Measurements from ENCODE around the gene RAB4A.

DNA sequence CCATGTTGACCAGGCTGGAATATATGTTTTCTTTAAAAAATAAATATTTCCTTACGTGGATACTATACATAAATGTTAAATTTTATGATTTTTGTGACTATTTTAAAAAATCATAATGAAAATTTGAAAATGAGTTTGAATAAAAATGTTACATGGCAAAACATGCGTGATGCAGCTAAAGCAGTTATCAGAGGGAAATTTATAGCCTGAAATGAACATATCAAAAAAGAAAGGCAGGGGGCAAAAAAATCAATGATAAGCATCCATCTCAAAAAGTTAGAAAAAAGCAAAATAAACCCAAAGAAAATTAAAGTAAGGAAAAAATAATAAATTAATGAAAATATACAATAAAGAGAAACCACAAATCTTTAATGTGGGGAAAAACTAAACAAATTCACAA lies 63.4 kb downstream of the RAB4A start:
- TF ChIP-seq YY1 (IDR thresholded peaks at IDR 0.05; ENCODE audit: low read depth, low read length) (no peak), TAF1 (IDR thresholded peaks at IDR 0.05; ENCODE audit: low read depth, low read length) (no peak), NRF1 (IDR thresholded peaks at IDR 0.05; ENCODE audit: low read depth, low read length) (no peak), CBX8 (IDR thresholded peaks at IDR 0.05; ENCODE audit: borderline replicate concordance, low read depth, low read length) (no peak), SRF (IDR thresholded peaks at IDR 0.05; ENCODE audit: low read depth, low read length) (no peak), TBP (IDR thresholded peaks at IDR 0.05; ENCODE audit: low read depth, low read length) (no peak), SUZ12 (IDR thresholded peaks at IDR 0.05; ENCODE audit: low read length) (no peak), POLR2AphosphoS5 (IDR thresholded peaks at IDR 0.05; ENCODE audit: low read depth, low read length) (no peak), CHD1 (IDR thresholded peaks at IDR 0.05; ENCODE audit: low read depth, low read length) (no peak), BRCA1 (IDR thresholded peaks at IDR 0.05; ENCODE audit: low read depth, low read length) (no peak), ZNF274 (IDR thresholded peaks at IDR 0.05; ENCODE audit: borderline replicate concordance, extremely low read depth, low read length) (no peak)
- TF ChIP-seq, protein P1, sequence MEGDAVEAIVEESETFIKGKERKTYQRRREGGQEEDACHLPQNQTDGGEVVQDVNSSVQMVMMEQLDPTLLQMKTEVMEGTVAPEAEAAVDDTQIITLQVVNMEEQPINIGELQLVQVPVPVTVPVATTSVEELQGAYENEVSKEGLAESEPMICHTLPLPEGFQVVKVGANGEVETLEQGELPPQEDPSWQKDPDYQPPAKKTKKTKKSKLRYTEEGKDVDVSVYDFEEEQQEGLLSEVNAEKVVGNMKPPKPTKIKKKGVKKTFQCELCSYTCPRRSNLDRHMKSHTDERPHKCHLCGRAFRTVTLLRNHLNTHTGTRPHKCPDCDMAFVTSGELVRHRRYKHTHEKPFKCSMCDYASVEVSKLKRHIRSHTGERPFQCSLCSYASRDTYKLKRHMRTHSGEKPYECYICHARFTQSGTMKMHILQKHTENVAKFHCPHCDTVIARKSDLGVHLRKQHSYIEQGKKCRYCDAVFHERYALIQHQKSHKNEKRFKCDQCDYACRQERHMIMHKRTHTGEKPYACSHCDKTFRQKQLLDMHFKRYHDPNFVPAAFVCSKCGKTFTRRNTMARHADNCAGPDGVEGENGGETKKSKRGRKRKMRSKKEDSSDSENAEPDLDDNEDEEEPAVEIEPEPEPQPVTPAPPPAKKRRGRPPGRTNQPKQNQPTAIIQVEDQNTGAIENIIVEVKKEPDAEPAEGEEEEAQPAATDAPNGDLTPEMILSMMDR (IDR thresholded peaks at IDR 0.05; ENCODE audit: control extremely low read depth in 1 of 3, insufficient read depth in 1 of 3, low read depth in 1 of 3, low read length in 3 of 3) = no peak
- TF ChIP-seq, protein P2, sequence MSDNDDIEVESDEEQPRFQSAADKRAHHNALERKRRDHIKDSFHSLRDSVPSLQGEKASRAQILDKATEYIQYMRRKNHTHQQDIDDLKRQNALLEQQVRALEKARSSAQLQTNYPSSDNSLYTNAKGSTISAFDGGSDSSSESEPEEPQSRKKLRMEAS (IDR thresholded peaks at IDR 0.05) = no peak
